Loucy (cell line): ENCODE results near the gene CHRM2.

Experiments
- CTCF ChIP-seq: fragments of 200-600 bp; sonication (generic); conservative IDR thresholded peaks from 2 replicates; pipeline ENCODE4 v1.5.1; 2014; ENCODE audit warnings: mild to moderate bottlenecking, antibody characterized with exemption, low read length
- EZH2phosphoT487 ChIP-seq: fragments of 200-600 bp; IDR thresholded peaks from 2 replicates; pipeline ENCODE4 v1.6.1; 2018; ENCODE audit warnings: antibody characterized with exemption, mild to moderate bottlenecking, moderate library complexity, borderline replicate concordance

GRCh38 chr7:136865236-136865635, 3.2 kb upstream of the CHRM2 start:
- TF ChIP-seq CTCF (no peak), EZH2phosphoT487 (no peak)
